HG03469 (cell line): ENCODE results near the gene CHST3.

Experiments
- ATAC-seq: cut with Tn5 transposase; IDR thresholded peaks from one replicate; pipeline ENCODE4 v1.9.1; 2021; ENCODE audit warnings: mild to moderate bottlenecking, moderate library complexity, moderate number of reproducible peaks; ENCODE audit not compliant: unreplicated experiment

The CHST3 gene

DNA sequence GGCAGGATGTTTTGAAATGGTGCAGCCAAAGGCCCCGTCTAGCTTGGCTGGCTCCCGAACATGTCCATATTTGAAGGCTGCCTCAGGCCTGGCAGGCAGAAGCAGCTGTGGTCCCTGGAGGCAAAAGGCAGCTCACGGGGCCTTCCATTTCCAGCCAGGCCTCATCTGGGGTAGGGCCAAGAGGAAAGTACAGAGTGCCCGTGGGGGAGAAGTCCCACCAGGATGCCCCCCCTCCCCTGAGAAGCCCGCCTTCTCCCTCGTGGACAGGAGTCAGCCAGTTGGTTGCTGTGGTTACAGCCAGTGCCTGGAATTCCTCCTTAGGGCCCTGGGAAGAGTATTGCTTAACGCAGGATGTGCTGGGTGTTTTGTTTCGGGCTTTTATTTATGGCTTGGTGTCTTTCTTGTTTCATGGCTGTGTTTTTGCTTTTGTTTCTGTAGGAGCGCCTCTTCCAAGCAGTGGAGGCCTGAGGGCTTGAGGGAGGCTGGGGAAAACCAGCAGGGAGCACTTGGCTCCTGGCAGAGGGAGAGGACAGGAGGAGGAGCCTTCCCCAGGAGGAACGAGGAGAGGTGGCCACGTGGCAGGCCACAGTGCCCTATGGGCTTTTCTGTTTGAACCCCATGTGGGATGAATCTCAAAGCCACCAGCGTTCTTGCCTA lies 45.4 kb downstream of the CHST3 start:
- ATAC-seq = no peak

- no peak for ATAC-seq
Measured at GRCh38 chr10:72010234-72010973, 46.2 kb downstream of the CHST3 start.

- ATAC-seq = no peak
Measured at GRCh38 chr10:72011016-72011415, 46.8 kb downstream of the CHST3 start.

- no peak for ATAC-seq
Measured at GRCh38 chr10:72011468-72011867, 47.3 kb downstream of the CHST3 start.

DNA sequence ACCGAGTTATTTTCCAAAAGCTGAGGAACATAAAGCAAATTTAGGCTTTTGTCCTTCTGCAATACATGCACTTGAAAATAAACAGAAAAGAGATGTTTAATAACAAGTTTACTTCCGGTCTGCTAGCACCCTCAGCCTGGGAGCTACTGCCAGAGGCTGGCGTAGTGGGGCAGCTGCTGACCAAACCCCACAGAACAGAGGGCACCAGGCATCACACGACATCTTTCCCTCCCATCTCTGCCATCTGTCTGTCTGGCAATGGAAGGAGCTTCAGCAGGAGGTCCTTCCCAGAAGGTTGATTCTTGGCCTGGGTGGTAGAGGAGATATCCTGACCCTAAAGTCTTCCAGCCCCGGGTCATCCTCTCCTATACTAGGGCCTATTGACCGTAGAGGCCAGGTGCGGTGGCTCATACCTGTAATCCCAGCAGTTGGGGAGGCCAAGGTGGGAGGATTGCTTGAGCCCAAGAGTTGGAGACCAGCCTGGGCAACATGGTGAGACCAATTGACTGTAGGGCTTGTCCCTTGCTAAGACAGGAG lies 47.8 kb downstream of the CHST3 start:
- no peak for ATAC-seq

DNA sequence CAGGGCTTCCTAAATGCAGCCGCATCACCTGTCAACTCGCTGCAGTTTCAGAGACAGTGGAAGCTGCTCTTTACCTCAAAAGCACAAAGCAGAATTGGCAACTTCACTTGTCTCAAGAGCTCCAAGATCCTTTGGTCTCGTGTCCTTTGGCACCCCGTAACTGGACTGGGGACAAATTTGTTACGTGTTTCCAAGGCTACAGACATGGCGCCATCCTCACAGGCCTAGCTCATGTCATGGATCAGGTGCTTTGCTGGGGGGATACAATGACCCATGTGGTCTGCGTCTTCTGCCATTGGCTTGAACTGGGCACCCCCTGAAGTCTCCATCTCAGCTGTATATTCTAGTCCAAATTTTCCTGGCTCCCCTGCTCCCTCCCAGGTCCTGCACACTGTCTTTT lies 48.6 kb downstream of the CHST3 start:
- ATAC-seq = no peak

GRCh38 chr10:72013202-72013945 lies 49.2 kb downstream of the CHST3 start:
- no peak for ATAC-seq

DNA sequence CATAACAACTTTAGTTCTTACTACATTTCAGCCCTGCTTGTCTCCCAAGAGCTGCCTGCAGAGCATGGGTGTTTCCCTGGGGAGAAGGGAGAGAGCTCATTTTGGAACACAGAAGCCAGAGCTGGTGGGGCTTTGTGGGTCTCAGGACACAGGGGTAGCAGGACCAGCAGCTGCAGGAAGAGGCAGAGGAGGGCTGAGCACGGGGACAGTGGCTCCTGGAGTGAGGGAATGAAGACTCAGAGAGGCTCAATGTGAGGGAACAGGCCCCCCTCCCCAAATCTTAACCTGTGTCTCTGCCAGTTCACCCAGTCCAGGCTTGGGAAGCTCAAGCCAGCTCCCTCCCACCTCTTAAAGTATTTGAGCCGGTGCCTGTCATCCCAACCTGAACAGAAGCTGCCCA lies 50.0 kb downstream of the CHST3 start:
- ATAC-seq = no peak

DNA sequence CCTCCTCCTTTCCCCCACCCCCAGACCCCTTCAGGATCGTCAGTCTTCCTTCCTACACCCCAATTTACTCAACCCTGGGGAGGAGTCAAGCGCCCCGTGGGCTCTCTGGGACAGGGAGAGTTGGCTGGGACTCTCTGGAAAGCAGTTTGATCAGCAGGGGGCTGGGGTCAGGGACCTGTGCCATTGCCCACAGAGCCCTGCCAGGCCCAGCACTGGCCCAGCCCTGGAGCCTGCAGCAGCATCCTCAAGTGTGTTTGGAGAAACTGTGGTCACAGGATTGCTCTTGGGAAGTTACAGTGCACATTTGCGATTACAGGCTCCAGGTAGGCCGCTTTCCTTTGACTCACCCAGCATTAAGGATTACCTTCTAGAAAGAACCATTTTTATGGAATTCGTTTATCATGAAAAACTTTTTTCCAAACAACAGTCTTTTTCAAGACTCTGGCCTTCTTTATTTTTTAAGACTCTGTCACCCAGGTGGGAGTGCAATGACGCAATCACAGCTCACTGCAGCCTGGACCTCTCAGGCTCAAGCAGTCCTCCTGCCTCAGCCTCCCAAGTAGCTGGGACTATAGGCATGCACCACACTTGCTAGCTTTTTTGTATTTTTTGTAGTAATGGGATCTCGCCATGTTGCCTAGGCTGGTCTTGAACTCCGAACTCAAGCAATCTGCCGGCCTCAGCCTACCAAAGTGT lies 50.7 kb downstream of the CHST3 start:
- no peak for ATAC-seq

DNA sequence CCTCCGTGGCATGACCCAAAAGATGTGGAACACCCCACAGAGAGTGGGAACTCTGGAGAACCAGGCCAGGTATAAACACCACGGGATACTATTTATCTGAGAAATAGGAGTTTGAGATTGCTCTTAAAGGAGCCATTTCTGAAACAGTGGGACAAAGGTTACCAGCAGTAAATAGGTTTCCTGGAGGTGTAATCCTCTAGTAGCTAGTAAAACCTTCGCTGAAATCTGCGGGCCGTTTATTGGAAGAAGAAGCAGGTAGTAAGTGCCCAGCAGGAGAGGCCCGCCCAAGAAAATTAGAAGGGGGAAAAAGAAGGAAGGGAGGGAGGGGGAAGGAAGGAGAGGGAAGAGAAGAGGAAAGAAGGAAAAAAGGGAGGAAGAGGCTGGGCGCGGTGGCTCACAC lies 51.6 kb downstream of the CHST3 start:
- ATAC-seq = no peak

DNA sequence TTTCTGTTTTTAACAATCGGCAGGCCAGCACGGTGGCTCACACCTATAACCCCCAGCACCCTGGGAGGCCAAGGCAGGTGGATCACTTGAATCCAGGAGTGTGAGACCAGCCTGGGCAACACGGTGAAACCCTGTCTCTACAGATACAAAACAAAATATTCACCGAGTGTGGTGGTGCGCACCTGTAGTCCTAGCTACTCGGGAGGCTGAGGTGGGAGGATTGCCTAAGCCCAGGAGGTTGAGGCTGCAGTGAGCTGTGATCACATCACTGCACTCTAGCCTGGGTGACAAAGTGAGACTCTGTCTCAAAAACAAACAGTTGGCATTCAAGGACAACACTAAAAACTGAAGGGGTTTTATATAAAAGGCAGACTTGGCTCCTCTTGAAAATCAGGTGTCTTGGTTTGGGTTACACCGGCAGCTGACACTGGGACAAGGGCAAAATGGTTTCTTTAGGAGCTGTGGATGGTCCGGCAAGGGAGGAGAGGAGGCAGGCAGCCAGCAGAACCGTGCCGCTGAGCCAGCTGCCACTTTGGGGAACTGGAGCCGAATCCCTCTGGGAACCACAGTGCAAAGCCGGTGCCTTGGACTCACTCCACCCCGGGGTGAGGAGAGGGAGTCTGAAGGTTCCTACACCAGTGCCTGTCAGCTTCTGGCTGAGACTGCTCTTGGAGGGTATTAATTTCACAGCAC lies 52.6 kb downstream of the CHST3 start:
- ATAC-seq = no peak

DNA sequence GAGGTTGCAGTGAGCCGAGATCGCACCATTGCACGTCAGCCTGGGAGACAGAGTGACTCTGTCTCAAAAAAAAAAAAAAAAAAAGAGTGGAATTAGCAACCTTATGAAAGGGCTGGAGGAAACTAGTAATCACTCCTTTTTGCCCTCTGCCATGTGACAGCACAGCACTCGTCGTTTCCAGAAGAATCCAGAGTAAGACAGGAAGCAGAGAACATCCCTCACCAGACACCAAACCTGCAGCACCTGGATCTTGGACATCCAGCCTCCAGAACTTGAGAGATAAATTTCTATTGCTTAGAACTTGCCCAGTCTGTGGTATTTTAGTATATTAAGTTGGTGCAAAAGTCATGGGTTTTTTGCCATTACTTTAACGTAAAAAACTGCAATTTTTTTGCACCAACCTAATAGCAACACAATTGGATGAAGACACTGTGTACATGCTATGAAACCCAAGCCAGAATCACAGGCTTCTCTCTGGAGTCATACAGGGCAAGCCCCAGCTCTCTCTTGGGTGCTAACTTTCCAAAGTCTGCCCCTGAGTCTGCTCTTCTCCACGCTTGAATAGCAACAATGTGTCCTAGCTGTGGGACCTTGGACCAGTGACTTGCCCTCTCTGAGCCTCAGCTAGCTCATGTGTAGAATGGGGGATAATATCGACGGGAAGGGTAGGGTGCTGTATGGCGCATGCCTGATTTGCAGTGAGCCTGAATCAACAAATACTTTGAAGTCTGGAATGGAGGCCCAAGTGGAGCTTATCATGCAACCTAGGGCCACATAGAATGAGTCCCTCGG lies 55.1 kb downstream of the CHST3 start:
- ATAC-seq = no peak

GRCh38 chr10:72020914-72021809 lies 57.0 kb downstream of the CHST3 start:
- ATAC-seq = no peak

DNA sequence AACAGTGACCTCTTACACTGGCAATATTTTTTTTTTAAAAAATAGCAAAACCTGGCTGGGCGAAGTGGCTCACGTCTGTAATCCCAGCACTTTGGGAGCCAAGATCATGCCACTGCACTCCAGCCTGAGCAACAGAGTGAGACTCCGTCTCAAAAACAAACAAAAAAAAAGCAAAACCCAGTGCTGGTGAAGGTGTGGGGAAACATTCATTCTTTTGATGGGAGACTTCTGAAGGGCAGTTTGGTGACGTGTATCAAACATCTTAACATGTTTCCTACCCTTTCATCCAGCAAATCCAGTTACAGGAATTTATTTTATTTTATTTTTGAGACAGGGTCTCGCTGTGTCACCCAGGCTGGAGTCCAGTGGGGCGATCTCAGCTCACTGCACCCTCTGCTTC lies 58.0 kb downstream of the CHST3 start:
- no peak for ATAC-seq

GRCh38 chr10:72024596-72024995 lies 60.4 kb downstream of the CHST3 start:
- ATAC-seq = no peak

DNA sequence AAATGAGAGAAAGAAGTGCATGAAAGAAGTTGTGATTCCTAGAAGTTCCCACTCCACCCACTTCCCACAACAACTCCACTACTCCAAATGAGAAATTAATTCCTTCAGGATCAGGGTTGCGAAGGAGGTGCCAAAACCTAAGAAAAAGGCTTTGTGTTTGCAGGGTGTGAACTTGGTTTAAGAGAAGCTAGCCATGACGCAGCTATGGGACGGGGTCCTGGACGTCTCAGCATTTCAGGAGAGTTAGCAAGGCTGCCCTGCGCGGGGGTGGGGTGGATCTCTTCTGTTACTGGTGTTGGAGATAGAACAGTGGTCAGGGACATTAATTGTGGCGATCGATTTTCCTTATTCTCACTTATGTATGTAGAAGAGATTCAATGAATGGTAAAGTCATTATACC lies 61.2 kb downstream of the CHST3 start:
- ATAC-seq = no peak

DNA sequence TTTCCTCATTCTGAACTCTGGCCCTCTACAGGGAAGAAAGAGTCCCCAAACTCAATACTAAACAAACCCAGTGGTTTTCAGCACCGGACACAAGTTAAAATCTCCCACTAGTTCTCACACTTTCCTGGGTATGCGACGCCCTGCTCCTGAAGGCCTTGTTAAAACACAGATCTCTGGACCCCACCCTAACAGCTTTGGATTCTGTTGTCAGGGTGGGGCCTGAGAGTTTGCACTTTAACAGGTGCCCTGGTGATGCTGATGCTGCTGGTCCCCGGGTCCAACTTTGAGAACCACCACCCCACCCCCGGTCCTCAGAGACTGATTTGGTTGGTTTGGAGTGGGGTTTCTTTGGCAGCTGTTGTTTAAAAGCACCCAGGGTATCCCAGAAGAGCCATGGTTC lies 61.6 kb downstream of the CHST3 start:
- no peak for ATAC-seq

DNA sequence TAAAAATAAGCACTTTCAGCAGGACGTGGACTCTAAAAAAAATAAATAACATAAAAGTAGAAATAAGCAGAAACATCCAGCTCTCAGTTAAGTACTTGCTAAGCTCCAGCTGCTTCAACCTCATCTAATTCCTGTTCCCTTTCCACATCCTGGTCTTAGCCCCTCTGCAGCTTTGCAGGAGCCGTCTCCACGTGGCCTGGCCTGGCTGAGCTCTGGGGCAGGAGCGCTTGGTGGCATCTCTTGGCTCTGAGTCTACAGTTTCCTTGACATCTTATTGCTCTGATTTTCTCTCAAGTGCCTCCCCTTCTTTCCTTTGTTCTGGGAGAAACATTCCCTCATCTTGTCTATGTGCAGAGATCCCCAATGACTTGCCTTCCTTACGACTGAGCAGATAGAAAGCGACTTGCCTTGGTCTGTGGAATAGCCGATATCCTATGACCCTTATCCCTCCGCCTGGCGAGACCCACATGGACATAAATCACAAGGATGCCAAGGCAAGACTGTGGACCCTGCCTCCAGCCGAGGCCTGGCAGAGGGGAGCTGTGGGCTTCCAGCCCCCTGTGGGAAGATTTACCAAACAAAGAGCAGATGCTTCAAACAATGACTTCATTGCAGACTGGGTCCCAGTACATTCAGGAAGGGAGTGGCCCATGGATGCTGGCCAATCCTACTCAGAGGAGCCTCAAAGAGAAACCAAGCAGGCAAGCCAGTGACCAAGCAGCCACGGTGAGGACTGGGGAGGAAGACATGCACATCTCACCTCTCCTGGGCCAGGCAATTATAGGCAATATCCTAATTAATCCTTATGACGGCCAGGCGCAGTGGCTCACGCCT lies 62.3 kb downstream of the CHST3 start:
- no peak for ATAC-seq
